AG10803 (cell line): ENCODE data around the gene SUCO.
"Not testable (repeated sequence)": the region's sequence is repeated elsewhere in the genome, so short reads cannot be mapped to it uniquely, and the experiment has no call there.

ENCODE experiments used
- DNase-seq: peaks from one replicate; pipeline ENCODE4 v3.0.0; 2010; ENCODE audit warnings: low read depth
- H3K4me3 ChIP-seq: 2 replicates; pipeline ENCODE4 v1.5.1; 2011; ENCODE audit warnings: mild to moderate bottlenecking, low read length, control low read depth
- TF ChIP-seq, protein P1 (sequence below): conservative IDR thresholded peaks from 2 replicates; pipeline ENCODE4 v1.5.1; 2011; ENCODE audit warnings: mild to moderate bottlenecking, low read length, control low read depth, inconsistent platforms

The SUCO gene

GRCh38 chr1:172488393-172488792 lies 44.6 kb upstream of the SUCO start:
- TF ChIP-seq, protein P1, sequence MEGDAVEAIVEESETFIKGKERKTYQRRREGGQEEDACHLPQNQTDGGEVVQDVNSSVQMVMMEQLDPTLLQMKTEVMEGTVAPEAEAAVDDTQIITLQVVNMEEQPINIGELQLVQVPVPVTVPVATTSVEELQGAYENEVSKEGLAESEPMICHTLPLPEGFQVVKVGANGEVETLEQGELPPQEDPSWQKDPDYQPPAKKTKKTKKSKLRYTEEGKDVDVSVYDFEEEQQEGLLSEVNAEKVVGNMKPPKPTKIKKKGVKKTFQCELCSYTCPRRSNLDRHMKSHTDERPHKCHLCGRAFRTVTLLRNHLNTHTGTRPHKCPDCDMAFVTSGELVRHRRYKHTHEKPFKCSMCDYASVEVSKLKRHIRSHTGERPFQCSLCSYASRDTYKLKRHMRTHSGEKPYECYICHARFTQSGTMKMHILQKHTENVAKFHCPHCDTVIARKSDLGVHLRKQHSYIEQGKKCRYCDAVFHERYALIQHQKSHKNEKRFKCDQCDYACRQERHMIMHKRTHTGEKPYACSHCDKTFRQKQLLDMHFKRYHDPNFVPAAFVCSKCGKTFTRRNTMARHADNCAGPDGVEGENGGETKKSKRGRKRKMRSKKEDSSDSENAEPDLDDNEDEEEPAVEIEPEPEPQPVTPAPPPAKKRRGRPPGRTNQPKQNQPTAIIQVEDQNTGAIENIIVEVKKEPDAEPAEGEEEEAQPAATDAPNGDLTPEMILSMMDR: no peak
- H3K4me3 ChIP-seq: no peak overlapping the region
- DNase-seq: no peak

DNA sequence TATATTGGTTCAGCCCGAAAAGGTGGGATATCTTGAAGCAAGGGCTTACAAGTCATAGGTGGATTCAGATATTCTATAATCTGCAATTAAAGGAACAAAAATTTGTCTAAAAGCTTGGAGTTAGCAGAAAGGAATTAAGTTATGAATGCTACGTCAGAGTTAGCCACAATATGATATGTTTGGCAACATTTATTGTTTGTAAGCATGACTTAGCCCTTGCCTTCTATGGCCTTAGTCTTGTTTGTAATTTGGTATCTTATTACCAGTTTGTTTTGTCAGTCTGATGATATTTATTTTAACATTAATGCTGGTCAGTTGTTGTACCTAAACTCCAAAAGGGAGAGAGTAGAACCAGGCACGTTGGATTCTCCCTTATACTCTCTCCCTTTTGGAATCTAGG lies 43.1 kb upstream of the SUCO start:
- DNase-seq: no peak
- H3K4me3 ChIP-seq: no peak overlapping the region
- TF ChIP-seq, protein P1: no peak

DNA sequence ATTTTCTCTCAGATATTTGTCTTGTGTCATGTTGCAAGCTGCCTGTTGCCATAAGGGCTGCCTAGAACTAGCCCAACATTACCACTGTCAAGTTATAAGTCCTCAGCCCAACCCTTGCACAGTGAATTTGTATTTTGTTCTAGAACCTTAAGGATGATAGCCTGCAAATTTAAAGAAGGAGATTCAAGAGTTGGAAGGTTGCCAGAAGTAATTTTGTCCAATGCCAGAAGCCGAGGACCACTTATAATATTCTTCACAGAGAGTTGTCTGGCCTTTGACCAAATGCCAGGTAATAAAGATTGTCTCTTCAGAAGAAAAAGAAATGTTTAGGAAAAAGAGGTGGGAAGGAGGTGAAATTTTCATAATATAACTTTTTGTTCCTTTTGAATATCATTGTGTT lies 40.5 kb upstream of the SUCO start:
- TF ChIP-seq, protein P1: no peak
- H3K4me3 ChIP-seq: no peak overlapping the region
- DNase-seq: no peak

DNA sequence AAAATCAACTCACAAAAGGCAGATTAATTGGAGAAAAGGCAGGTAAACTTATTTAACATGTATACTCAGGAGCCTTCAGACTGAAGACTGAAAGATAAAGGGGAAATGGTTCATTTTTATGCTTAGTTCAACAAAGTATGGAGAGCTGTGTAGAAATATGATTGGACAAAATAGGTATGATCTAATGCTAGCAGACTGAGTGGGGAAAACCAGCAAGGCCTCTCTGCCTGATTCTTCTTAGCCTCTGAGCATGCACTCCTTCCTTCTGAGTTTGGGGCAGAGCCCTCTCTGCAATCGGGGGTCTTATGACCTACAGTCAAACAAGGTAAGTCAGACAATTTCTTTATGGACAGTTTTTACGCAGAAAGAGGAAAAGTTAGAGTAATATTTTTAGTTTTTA lies 38.8 kb upstream of the SUCO start:
- H3K4me3 ChIP-seq: no peak overlapping the region
- DNase-seq: no peak
- TF ChIP-seq, protein P1: no peak

DNA sequence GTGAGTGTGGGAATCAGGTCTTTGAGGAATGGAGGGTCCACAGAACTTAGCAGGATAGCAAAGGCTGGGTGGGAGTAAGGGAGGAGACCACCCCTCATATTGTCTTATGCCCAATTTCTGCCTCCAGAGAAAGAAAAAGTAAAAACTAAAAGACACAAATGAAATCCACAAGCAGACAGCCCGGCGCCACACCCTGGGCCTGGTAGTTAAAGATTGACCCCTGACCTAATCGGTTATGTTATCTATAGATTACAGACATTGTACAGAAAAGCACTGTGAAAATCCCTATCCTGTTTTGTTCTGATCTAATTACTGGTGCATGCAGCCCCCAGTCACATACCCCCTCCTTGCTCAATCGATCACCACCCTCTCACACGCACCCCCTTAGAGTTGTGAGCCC lies 36.8 kb upstream of the SUCO start:
- H3K4me3 ChIP-seq, DNase-seq: not testable (repeated sequence)

GRCh38 chr1:172496678-172497077 lies 36.3 kb upstream of the SUCO start:
- DNase-seq: no peak
- TF ChIP-seq, protein P1: no peak
- H3K4me3 ChIP-seq: no peak overlapping the region

DNA sequence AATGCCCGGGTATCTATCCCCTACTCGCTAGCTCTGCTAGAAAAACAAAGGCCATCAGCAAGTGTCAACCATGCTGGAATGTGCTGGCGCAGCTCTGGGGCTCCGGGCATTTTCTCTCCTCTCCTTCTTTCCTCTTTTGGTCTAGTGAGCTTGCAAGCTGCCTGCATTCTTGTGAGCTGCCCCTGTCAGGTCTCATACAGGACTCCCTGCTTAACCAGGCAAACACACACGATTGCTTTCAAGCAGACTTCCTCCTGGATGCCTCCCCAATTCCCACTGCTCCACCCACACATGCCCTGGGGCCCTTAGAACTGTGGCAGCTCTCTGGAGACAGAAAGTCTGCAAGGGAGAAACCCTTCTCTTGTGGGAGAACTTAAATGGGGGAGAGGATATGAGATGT lies 35.7 kb upstream of the SUCO start:
- peak; percentile 31 for DNase-seq
- H3K4me3 ChIP-seq: no peak overlapping the region
- TF ChIP-seq, protein P1: no peak

DNA sequence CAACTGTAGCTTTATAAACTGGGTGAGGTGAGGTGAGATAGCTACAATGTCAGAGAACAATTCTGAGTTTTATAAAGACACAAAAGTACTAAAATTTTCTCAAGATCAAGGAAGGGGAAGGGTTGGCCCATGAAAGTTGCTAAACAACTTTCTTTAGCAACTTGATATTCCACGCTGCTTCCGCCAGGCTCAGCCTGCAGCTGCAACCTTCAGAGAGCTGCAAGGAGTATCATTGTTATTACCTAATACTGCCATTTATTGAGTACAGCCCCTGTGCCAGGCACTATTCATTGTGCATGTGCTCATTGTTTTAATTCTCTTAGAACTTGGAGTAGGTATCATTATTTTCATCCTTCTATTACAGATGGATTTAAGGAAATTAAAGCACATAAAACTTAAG lies 34.1 kb upstream of the SUCO start:
- TF ChIP-seq, protein P1: no peak
- DNase-seq: no peak
- no peak overlapping the region for H3K4me3 ChIP-seq
